Hypothalamus (tissue), 51 donors: Measurements from ENCODE around the gene NFX1.

Source experiments
- DNase-seq, 51 donors: peaks; one replicate each; lab custom pipeline; 2025; lab: John Stamatoyannopoulos, UW

NFX1 gene

GRCh38 chr9:33414889-33415500, 124.7 kb downstream of the NFX1 start:
- DNase-seq, result no peak

GRCh38 chr9:33415501-33416038, 125.3 kb downstream of the NFX1 start:
- DNase-seq, result peak in 26 of 51 donors; percentile 3 to 56 (median 20)

GRCh38 chr9:33416996-33417395, 126.7 kb downstream of the NFX1 start:
- no peak for DNase-seq

- no peak for DNase-seq
These were observed 127.8 kb downstream of the NFX1 start for GRCh38 chr9:33418090-33418489.

- no peak for DNase-seq
These were observed 129.5 kb downstream of the NFX1 start for GRCh38 chr9:33419708-33420303.
